K562 (cell line): ENCODE results near the gene CRTAP. TPM values are rescaled to one million over a fixed set of nuclear protein-coding genes. Genes with fewer than 3 reads are reported as not detected.

Experiments
- ATAC-seq: fragments of 200-7000 bp; cut with Tn5 transposase; 3 replicates; pipeline ENCODE4 v1.9.1; 2020; ENCODE audit warnings: moderate library complexity
- BruUV-seq: library from RNA; stranded (reverse); fragments of 400-500 nt; replicated peaks from 2 replicates; lab custom pipeline; 2021; lab: Mats Ljungman, UMichigan
- CTCF ChIA-PET: fragments of 300-600 bp; formaldehyde crosslinking; extraction: SDS; loops from one replicate; lab custom pipeline; 2021; ENCODE audit warnings: low intra/inter-chr PET ratio; lab: Yijun Ruan, JAX
- POLR2A ChIA-PET: fragments of 300-600, 350-650 bp; sonication (Branson Sonifier 250); formaldehyde crosslinking; extraction: SDS; loops from one replicate; lab custom pipeline; 2021; ENCODE audit warnings: antibody characterized with exemption, inconsistent platforms; lab: Yijun Ruan, JAX
- DNase-seq, 4 experiments: peaks; one replicate each; pipeline versions ENCODE4 v3.0.0 to v3.0.0-alpha.2; 2011 to 2018; ENCODE audit warnings: low spot score in 3 of 4, mixed read lengths in 3 of 4; ENCODE audit errors: extremely low read depth in 1 of 4
- FAIRE-seq: peaks from 2 replicates; lab custom pipeline; 2011; peaks lifted over from hg19 to GRCh38; lab: Jason Lieb, UNC
- H2AFZ ChIP-seq: 2 replicates; pipeline ENCODE4 v1.6.0; 2011; ENCODE audit warnings: low read depth, low read length, control low read depth, inconsistent platforms
- H3K27ac ChIP-seq: fragments of 200-600 bp; 3 replicates; pipeline ENCODE4 v1.8.0; 2011; ENCODE audit warnings: low read depth, mild to moderate bottlenecking, control low read depth, inconsistent platforms, low read length, moderate library complexity, mixed read lengths; ENCODE audit errors: extremely low read depth
- H3K27me3 ChIP-seq, 2 experiments: fragments of 300-600 bp in 1 of 2; 2 replicates in 1 of 2; 3 replicates in 1 of 2; pipeline versions ENCODE4 v1.6.0 to v1.8.0; 2011; ENCODE audit warnings: inconsistent platforms in 2 of 2, low read length in 2 of 2, mild to moderate bottlenecking in 1 of 2, mixed read lengths in 1 of 2, moderate library complexity in 1 of 2; ENCODE audit not compliant: control insufficient read depth in 2 of 2, insufficient read depth in 2 of 2
- H3K36me3 ChIP-seq: fragments of 300-600 bp; 3 replicates; pipeline ENCODE4 v1.8.0; 2011; ENCODE audit warnings: mild to moderate bottlenecking, low read length, inconsistent platforms; ENCODE audit not compliant: control insufficient read depth, insufficient read depth
- H3K4me1 ChIP-seq, 2 experiments: fragments of 200-600 bp in 1 of 2; replicated peaks in 1 of 2; 2 replicates in 1 of 2; 3 replicates in 1 of 2; pipeline versions ENCODE4 v1.5.1 to v1.8.0; 2011; ENCODE audit warnings: inconsistent platforms in 2 of 2, low read length in 2 of 2, mild to moderate bottlenecking in 1 of 2, mixed read lengths in 1 of 2, moderate library complexity in 1 of 2; ENCODE audit not compliant: control insufficient read depth in 2 of 2, insufficient read depth in 2 of 2
- H3K4me2 ChIP-seq: 2 replicates; pipeline ENCODE4 v1.6.1; 2011; ENCODE audit warnings: low read length, control low read depth, inconsistent platforms, mixed read lengths; ENCODE audit not compliant: insufficient read depth
- H3K4me3 ChIP-seq: fragments of 200-600 bp; sonication (generic), shearing (Covaris generic); 2 replicates; pipeline ENCODE4 v1.5.1; 2016; ENCODE audit warnings: control low read depth, inconsistent platforms
- H3K79me2 ChIP-seq: fragments of 200-600 bp; 3 replicates; pipeline ENCODE4 v1.8.0; 2011; ENCODE audit warnings: low read length, inconsistent platforms; ENCODE audit not compliant: control insufficient read depth, insufficient read depth
- H3K9ac ChIP-seq, 2 experiments: 2 replicates each; pipeline versions ENCODE4 v1.6.0 to v1.6.1; 2011; ENCODE audit warnings: low read depth in 2 of 2, low read length in 2 of 2, control low read depth in 1 of 2, inconsistent platforms in 1 of 2, mild to moderate bottlenecking in 1 of 2, mixed read lengths in 1 of 2; ENCODE audit not compliant: insufficient read depth in 1 of 2
- H3K9me1 ChIP-seq: one replicate; pipeline ENCODE4 v1.6.0; 2011; ENCODE audit warnings: inconsistent platforms, mild to moderate bottlenecking, low read length, moderate library complexity; ENCODE audit not compliant: control insufficient read depth, insufficient read depth
- H3K9me3 ChIP-seq: replicated peaks from 2 replicates; pipeline ENCODE4 v1.5.1; 2011; ENCODE audit warnings: low read depth, low read length, inconsistent platforms; ENCODE audit not compliant: control insufficient read depth, insufficient read depth
- H4K20me1 ChIP-seq: replicated peaks from 2 replicates; pipeline ENCODE4 v1.6.1; 2011; ENCODE audit warnings: low read length, inconsistent platforms, mixed read lengths; ENCODE audit not compliant: control insufficient read depth, insufficient read depth
- CBX3 ChIP-seq, 2 experiments: IDR thresholded peaks; 1 replicate in 1 of 2; 2 replicates in 1 of 2; pipeline ENCODE4 v1.6.1; 2012; ENCODE audit warnings: inconsistent platforms in 2 of 2, low read length in 2 of 2, borderline replicate concordance in 1 of 2, control low read depth in 1 of 2
- MAFK ChIP-seq: IDR thresholded peaks from 2 replicates; pipeline ENCODE4 v1.6.1; 2011; ENCODE audit warnings: low read length, improper control_type of control experiment
- RBBP5 ChIP-seq: fragments of 200-600 bp; sonication (generic); IDR thresholded peaks from 2 replicates; pipeline ENCODE4 v1.6.1; 2012; ENCODE audit warnings: borderline replicate concordance, mild to moderate bottlenecking, low read length, control low read depth, inconsistent platforms; ENCODE audit not compliant: insufficient read depth, poor library complexity, severe bottlenecking
- SMAD1 ChIP-seq: fragments of 150-350 bp; IDR thresholded peaks from 2 replicates; pipeline ENCODE4 v1.6.1; 2014; ENCODE audit warnings: low read length, low read depth; ENCODE audit not compliant: partially characterized antibody
- ZNF354B ChIP-seq: fragments of 250-450 bp; sonication (Bioruptor Pico); IDR thresholded peaks from 2 replicates; pipeline ENCODE4 v1.4.0; 2020
- ZNF766 ChIP-seq: fragments of 200-800 bp; sonication (Bioruptor generic); conservative IDR thresholded peaks from 2 replicates; pipeline ENCODE4 v1.6.1; 2016; ENCODE audit warnings: missing genetic modification characterization, missing compliant biosample characterization
- WGBS: fragments of 100-300 bp; shearing (Covaris generic); methylation state at CpG from one replicate; pipeline ENCODE4 v1.1.6; 2016; ENCODE audit warnings: low coverage, mixed read lengths; ENCODE audit not compliant: insufficient coverage; ENCODE audit errors: missing lambda C conversion rate; 5-methylcytosine and 5-hydroxymethylcytosine counted together
- in situ Hi-C: fragments of 300-500 bp; cut with MboI; formaldehyde crosslinking; loops from 4 replicates; pipeline ENCODE4 v1.15.0; 2018; ENCODE audit warnings: inconsistent platforms, mixed read lengths
- intact Hi-C: fragments of 100-400 bp; cut with micrococcal nuclease; formaldehyde crosslinking; loops from 2 replicates; pipeline ENCODE4 v1.14.2; 2022
- polyA plus RNA-seq, 8 experiments: library from polyadenylated mRNA; depleted of rRNA in 4 of 8; stranded (reverse) in 5 of 8; unstranded in 3 of 8; fragments of >200 nt; fragmentation: Nextera tagmentation in 2 of 8; fragmentation: Illumina TruSeq in 1 of 8; extraction: Ambion mirVana in 2 of 8; extraction: Trizol in 1 of 8; gene quantifications; 2 replicates each; pipeline versions ENCODE4 v1.2.1 to v1.2.3, GENCODE V29; 2011 to 2014; ENCODE audit warnings: inconsistent platforms in 1 of 8, missing spikeins in 1 of 8
- total RNA-seq, 7 experiments: library from RNA; depleted of rRNA in 6 of 7; stranded (reverse); fragments of >200 nt in 6 of 7; fragmentation: Illumina TruSeq in 2 of 7; extraction: Trizol in 2 of 7; gene quantifications; 2 replicates each; pipeline versions ENCODE4 v1.2.1 to v1.2.3, GENCODE V29; 2011 to 2021; ENCODE audit warnings: low replicate concordance in 1 of 7
- TF ChIP-seq, protein P1 (sequence below): IDR thresholded peaks from 2 replicates; pipeline ENCODE4 v1.6.1; 2011; ENCODE audit not compliant: insufficient read length; ENCODE audit errors: extremely low read depth

Gene CRTAP
- total and polyA plus RNA-seq, 9 of the 15 experiments (the other 6 are each of a cell fraction or from before 2014, with no cell fraction given): 10.0 to 121 (median 53.0) TPM

GRCh38 chr3:33170531-33170930 is 56.7 kb downstream of the CRTAP start:
- BruUV-seq: no TSS peak
- ChIA-PET POLR2A (interaction anchor here (0.5 kb wide), 1 partner anchor 19 kb away, joined by 3 read pairs; no protein-coding TSS in a partner anchor), CTCF (no interaction called here)
- FAIRE-seq (no peak), DNase-seq (no peak), ATAC-seq (no peak)
- Histone ChIP-seq H3K4me3 (no peak overlapping the region), H3K9me1 (peaks cover 3% of the 10 kb centered on the region), H2AFZ (no peak overlapping the region), H3K4me2 (no peak overlapping the region), H3K9me3 (no peaks in the 10 kb centered on the region), H4K20me1 (no peaks in the 10 kb centered on the region), H3K9ac (no peak overlapping the region), H3K79me2 (no peaks in the 10 kb centered on the region), H3K27ac (no peak overlapping the region), H3K4me1 (peaks cover 0 to 3% of the 10 kb centered on the region in 2 experiments; a peak in 2 of 5 replicates), H3K27me3 (peaks cover 29 to 49% of the 10 kb centered on the region in 2 experiments; a peak in 4 of 5 replicates), H3K36me3 (no peaks in the 10 kb centered on the region)
- intact Hi-C loops: no loop called here
- TF ChIP-seq ZNF354B (CRISPR knock-in tag) (no peak), RBBP5 (no peak), MAFK (no peak), CBX3 (IDR thresholded peaks at IDR 0.05; ENCODE audit: borderline replicate concordance in 1 of 2, low read length in 2 of 2) (no peak), ZNF766 (CRISPR knock-in tag) (no peak), SMAD1 (no peak)
- TF ChIP-seq, protein P1, sequence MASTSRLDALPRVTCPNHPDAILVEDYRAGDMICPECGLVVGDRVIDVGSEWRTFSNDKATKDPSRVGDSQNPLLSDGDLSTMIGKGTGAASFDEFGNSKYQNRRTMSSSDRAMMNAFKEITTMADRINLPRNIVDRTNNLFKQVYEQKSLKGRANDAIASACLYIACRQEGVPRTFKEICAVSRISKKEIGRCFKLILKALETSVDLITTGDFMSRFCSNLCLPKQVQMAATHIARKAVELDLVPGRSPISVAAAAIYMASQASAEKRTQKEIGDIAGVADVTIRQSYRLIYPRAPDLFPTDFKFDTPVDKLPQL: no peak
- in situ Hi-C loops: no loop called here
- WGBS: 15% methylated on average over 6 of the region's 6 CpGs
